Activated naive CD4-positive, alpha-beta T cell treated with anti-CD3 and anti-CD28 coated beads, Interleukin-2, amount 50 U/mL, for 16 hours (primary cell): Measurements from ENCODE around the gene PRXL2B.
A peak's percentile ranks its signal among the peaks of the same experiment; 100 is the strongest.

Experiments
- DNase-seq: peaks from one replicate; pipeline ENCODE4 v3.0.0-alpha.2; 2020

Gene PRXL2B

GRCh38 chr1:2587860-2588571 lies 1.4 kb downstream of the PRXL2B start:
- no peak for DNase-seq

GRCh38 chr1:2588661-2589430 lies 2.3 kb downstream of the PRXL2B start:
- DNase-seq: no peak

- DNase-seq: peak; percentile 6
Observed at GRCh38 chr1:2589431-2590232, 3.1 kb downstream of the PRXL2B start.

GRCh38 chr1:2590233-2591141 lies 3.9 kb downstream of the PRXL2B start:
- peak; percentile 9 for DNase-seq

- no peak for DNase-seq
Observed at GRCh38 chr1:2591233-2591580, 4.6 kb downstream of the PRXL2B start.

GRCh38 chr1:2591581-2592261 lies 5.1 kb downstream of the PRXL2B start:
- no peak for DNase-seq

- DNase-seq: peak; percentile 9
Observed at GRCh38 chr1:2592672-2593071, 6.1 kb downstream of the PRXL2B start.

GRCh38 chr1:2593251-2593878 lies 6.8 kb downstream of the PRXL2B start:
- DNase-seq: peak; percentile 8

GRCh38 chr1:2594001-2594640 lies 7.5 kb downstream of the PRXL2B start:
- DNase-seq: no peak

GRCh38 chr1:2594641-2595131 lies 8.1 kb downstream of the PRXL2B start:
- no peak for DNase-seq

GRCh38 chr1:2595261-2595811 lies 8.8 kb downstream of the PRXL2B start:
- no peak for DNase-seq

- peak; percentile 8 for DNase-seq
Observed at GRCh38 chr1:2595812-2596529, 9.4 kb downstream of the PRXL2B start.

- no peak for DNase-seq
Observed at GRCh38 chr1:2596530-2597333, 10.2 kb downstream of the PRXL2B start.

GRCh38 chr1:2597441-2598328 lies 11.1 kb downstream of the PRXL2B start:
- DNase-seq: no peak

- no peak for DNase-seq
Observed at GRCh38 chr1:2598329-2598931, 11.9 kb downstream of the PRXL2B start.

- DNase-seq: no peak
Observed at GRCh38 chr1:2601721-2602303, 15.2 kb downstream of the PRXL2B start.

GRCh38 chr1:2602311-2602835 lies 15.8 kb downstream of the PRXL2B start:
- no peak for DNase-seq
